Measurements from ENCODE around the gene COG3. TPM values are rescaled to one million over a fixed set of nuclear protein-coding genes. Genes with fewer than 3 reads are reported as not detected.

The COG3 gene
- total RNA-seq, 1 experiment from 2014 or later: 15.2 TPM

DNA sequence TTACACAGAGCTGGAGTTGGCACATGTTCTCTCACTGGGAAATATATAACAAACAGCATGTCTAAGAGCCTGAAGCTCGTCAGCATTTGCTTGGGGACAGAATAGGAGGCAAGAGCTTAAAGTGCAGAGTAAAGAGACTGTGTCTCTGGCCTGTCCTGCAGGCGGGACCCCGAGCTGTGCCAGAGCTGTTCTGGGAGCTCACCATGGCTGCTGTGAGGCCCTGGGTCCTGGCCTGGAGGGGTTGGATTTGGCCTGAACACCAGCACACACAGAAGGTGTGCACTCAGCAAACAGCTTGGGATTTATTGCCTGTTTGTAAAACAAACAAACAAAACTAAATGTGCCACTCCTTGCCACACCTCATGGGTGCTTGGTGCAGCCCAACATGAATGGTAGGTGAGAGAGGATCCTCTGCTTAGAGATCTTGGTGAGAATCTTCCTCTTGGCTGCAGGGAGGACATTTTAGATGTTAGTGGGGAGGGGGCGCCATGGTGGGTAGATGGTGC is 89.9 kb downstream of the COG3 start:
- DNase-seq: no peak
- H3K4me3 ChIP-seq: no peak overlapping the region
- peaks cover 4% of the 10 kb centered on the region for H3K27me3 ChIP-seq
- no peaks in the 10 kb centered on the region for H3K36me3 ChIP-seq
- H3K9me3 ChIP-seq: no peaks in the 10 kb centered on the region

DNA sequence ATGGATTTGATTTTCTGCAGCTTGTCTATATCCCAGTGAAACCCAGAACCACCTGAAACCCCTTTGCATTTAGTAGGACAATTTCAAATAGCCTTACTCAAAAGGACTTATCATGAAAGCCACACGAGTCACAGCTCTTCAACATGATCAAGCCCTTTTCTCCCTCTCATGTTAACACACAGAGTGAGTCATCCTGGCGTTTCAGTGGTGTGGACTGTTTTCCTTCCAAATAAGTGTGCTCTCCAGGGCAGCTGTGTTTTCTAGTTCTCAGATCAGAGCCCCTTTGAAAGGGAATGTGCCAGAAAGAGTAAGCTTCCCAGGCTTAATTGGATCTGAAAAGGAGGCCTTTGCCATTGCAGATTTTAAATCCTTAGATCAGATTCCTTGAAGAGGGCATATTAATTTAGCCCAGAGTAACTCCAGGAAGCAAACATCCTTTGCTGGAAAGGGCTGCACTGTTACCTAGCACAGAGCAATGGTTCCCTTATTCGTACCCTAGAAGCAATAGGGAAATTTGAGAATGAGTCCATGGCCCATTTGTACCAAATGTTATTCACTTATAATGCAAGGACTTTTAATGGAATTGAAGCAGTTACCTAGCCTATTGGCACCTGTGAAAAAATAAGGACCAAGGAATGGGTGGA is 99.5 kb downstream of the COG3 start:
- H3K4me3 ChIP-seq: no peak overlapping the region
- H3K27me3 ChIP-seq: peaks cover 6% of the 10 kb centered on the region
- peak; percentile 46 for DNase-seq
- no peaks in the 10 kb centered on the region for H3K36me3 ChIP-seq
- H3K9me3 ChIP-seq: no peaks in the 10 kb centered on the region

DNA sequence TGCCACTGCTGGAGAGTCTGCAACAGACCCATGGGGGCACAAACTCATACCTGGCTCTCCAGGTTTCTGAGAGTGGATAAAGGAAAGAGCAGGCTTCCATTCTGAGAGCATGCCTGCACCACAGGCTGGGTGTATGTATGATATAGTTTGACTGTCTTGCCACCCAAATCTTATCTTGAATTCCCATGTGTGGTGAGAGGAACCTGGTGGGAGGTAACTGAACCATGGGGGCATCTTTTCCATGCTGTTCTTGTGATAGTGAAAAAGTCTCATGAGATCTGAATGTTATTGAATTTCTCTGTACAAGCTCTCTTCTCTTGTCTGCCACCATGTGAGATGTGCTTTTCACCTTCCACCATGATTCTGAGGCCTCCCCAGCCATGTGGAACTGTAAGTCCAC is 100.6 kb downstream of the COG3 start:
- Histone ChIP-seq H3K36me3 (no peaks in the 10 kb centered on the region), H3K27me3 (no peaks in the 10 kb centered on the region; the same call in 1 of the 2 replicates), H3K9me3 (no peaks in the 10 kb centered on the region), H3K4me3 (no peak overlapping the region)
- no peak for DNase-seq

DNA sequence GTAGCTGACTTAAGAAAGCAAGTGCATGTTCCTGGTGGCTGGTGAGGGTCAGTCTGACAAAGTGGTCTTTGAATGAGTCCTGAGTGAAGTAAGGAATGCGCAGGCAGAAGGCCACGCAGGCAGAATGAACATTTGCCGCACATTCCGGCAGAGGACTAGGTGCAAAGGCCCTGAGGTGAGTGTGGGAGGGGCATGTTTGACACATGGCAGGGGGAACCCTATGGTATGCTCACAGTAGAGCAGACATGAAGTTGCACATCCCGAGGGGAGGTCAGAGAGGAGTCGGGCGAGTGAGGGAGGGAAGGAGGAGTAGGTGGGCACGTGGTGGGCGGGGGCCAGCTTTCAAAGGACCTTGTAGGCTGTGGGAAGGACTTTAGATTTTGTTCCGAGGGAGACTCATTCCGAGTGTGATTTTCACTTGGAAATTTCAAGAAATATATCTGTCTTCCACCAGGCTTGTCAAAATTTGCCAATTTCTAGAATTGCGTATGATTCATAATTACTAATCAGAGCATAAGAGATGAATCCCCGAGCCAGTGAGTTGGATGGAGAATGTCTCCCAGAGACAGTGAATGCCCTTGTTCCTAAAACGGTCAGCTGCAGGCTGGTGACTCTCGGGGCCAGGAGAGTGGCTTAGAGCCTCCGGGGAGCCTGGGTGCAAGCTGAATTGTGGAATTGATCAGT is 110.5 kb downstream of the COG3 start:
- DNase-seq: peak; percentile 12
- Histone ChIP-seq H3K9me3 (no peaks in the 10 kb centered on the region), H3K27me3 (peaks cover 5% of the 10 kb centered on the region; the same call in 1 of the 2 replicates), H3K36me3 (no peaks in the 10 kb centered on the region), H3K4me3 (no peak overlapping the region)

- Histone ChIP-seq H3K36me3 (no peaks in the 10 kb centered on the region), H3K4me3 (no peak overlapping the region), H3K27me3 (peaks cover 5% of the 10 kb centered on the region; the same call in 1 of the 2 replicates), H3K9me3 (no peaks in the 10 kb centered on the region)
- DNase-seq: peak; percentile 12
These were observed 111.1 kb downstream of the COG3 start for GRCh38 chr13:45575830-45576180.

GRCh38 chr13:45576466-45576865 is 111.7 kb downstream of the COG3 start:
- Histone ChIP-seq H3K27me3 (peaks cover 3% of the 10 kb centered on the region; the same call in 1 of the 2 replicates), H3K9me3 (no peaks in the 10 kb centered on the region), H3K36me3 (no peaks in the 10 kb centered on the region), H3K4me3 (no peak overlapping the region)
- no peak for DNase-seq

DNA sequence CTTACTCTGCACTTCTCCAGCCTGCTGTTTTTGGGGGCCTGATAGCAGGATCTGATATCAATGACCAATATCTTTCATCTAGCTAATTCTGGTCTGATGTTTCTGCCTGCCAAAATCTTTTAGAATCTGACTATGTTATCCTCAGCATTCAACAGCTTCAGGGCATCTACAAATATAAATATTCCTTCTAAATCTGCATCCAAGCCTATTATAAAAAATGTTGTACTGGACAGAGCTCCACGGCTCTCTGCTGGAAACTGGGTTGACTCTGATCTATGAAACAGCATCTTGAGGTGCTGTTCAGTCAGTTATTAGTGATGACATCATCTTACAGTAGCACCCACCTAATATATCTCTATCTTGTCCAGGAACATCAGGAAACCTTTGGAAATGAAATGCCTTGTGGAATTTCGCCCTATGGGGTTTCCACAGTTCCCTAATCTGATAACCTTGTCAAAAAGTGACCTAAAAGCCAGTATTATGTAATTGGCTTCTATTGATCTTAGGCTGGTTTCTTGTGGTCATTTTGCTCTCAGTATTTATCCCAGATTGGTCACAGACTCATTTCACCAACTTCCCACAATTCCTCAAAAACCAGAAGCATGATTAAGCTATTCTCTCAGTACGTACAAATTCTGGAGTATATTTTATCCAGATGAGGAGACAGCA is 117.8 kb downstream of the COG3 start:
- Histone ChIP-seq H3K27me3 (no peaks in the 10 kb centered on the region), H3K4me3 (no peak overlapping the region), H3K36me3 (no peaks in the 10 kb centered on the region), H3K9me3 (no peaks in the 10 kb centered on the region)
- no peak for DNase-seq

DNA sequence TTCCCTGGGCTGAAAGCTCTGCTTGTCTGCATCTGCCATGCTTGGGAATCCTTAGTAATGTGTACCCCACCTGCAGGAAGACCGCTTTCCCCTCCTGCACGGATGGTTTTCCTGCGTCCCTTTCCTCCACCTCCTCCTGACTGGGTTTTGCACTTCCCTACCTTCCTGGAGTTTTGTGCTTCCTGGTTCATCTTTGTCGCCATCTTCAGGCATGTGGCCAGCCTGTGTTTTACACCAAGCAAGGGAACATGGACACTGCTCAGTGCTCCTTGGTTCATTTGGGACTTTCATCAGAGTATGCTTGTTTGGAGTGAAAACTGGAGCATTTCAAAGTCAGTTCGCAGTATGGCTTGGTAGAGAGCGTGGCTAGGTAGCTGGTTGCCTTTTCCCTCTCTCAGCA is 120.1 kb downstream of the COG3 start:
- no peak for DNase-seq
- no peaks in the 10 kb centered on the region for H3K27me3 ChIP-seq
- no peaks in the 10 kb centered on the region for H3K36me3 ChIP-seq
- H3K9me3 ChIP-seq: no peaks in the 10 kb centered on the region
- no peak overlapping the region for H3K4me3 ChIP-seq

Other genes starting within 250 kb of the COG3 start
- 1,247 and 1,897 TPM in 2 replicates for gene TPT1, start 123.8 kb upstream of the COG3 start, total RNA-seq (2014; rRNA removed; shearing (Covaris generic); ENCODE audit: low replicate concordance)
- gene SLC25A30, start 46.6 kb upstream of the COG3 start, total RNA-seq (2014; rRNA removed; shearing (Covaris generic); ENCODE audit: low replicate concordance): 4.2 and 14.0 TPM in 2 replicates
- gene ERICH6B, start 150.8 kb downstream of the COG3 start, total RNA-seq (2014; rRNA removed; shearing (Covaris generic); ENCODE audit: low replicate concordance): not detected in 2 replicates
- gene CBY2, start 237.4 kb downstream of the COG3 start, total RNA-seq (2014; rRNA removed; shearing (Covaris generic); ENCODE audit: low replicate concordance): not detected in 2 replicates

Data from MG63 (cell line).